Smooth muscle cell (in vitro differentiated cells): ENCODE data around the gene JAML. TPM values are rescaled to one million over a fixed set of nuclear protein-coding genes. Genes with fewer than 3 reads are reported as not detected.

Experiments used
- DNase-seq: peaks from one replicate; lab custom pipeline; 2025; ENCODE audit not compliant: unreplicated experiment; lab: John Stamatoyannopoulos, UW
- H2AFZ ChIP-seq: fragments of 200-600 bp; sonication (generic); 2 replicates; pipeline ENCODE4 v1.6.0; 2016; ENCODE audit warnings: antibody characterized with exemption, low read depth, mild to moderate bottlenecking
- H3F3A ChIP-seq: fragments of 200-600 bp; sonication (generic); 2 replicates; pipeline ENCODE4 v1.6.0; 2017; ENCODE audit warnings: antibody characterized with exemption, low read depth
- H3K27ac ChIP-seq: fragments of 200-600 bp; sonication (generic); 2 replicates; pipeline ENCODE4 v1.5.1; 2016; ENCODE audit warnings: low read depth, mild to moderate bottlenecking
- H3K27me3 ChIP-seq: fragments of 200-600 bp; sonication (generic); 2 replicates; pipeline ENCODE4 v1.6.1; 2016; ENCODE audit warnings: low read depth, mild to moderate bottlenecking
- H3K36me3 ChIP-seq: fragments of 200-600 bp; sonication (generic); 2 replicates; pipeline ENCODE4 v1.5.1; 2016; ENCODE audit warnings: low read depth
- H3K4me1 ChIP-seq: fragments of 200-600 bp; sonication (generic); 2 replicates; pipeline ENCODE4 v1.5.1; 2016; ENCODE audit warnings: low read depth
- H3K4me2 ChIP-seq: fragments of 200-600 bp; sonication (generic); 2 replicates; pipeline ENCODE4 v1.6.0; 2016; ENCODE audit warnings: mild to moderate bottlenecking
- H3K4me3 ChIP-seq: fragments of 200-600 bp; sonication (generic); 2 replicates; pipeline ENCODE4 v1.5.1; 2016; ENCODE audit warnings: mild to moderate bottlenecking
- H3K79me2 ChIP-seq: fragments of 200-600 bp; sonication (generic); 2 replicates; pipeline ENCODE4 v1.6.0; 2016; ENCODE audit warnings: low read depth, mild to moderate bottlenecking
- H3K9ac ChIP-seq: fragments of 200-600 bp; sonication (generic); 2 replicates; pipeline ENCODE4 v1.6.0; 2016; ENCODE audit warnings: low read depth
- H3K9me3 ChIP-seq: fragments of 200-600 bp; sonication (generic); replicated peaks from 2 replicates; pipeline ENCODE4 v1.5.1; 2016; ENCODE audit warnings: low read depth
- H4K20me1 ChIP-seq: fragments of 200-600 bp; sonication (generic); 2 replicates; pipeline ENCODE4 v1.6.0; 2016; ENCODE audit warnings: low read depth
- CTCF ChIP-seq: fragments of 200-600 bp; sonication (generic); IDR thresholded peaks from 2 replicates; pipeline ENCODE4 v1.5.1; 2017; ENCODE audit warnings: borderline replicate concordance, mild to moderate bottlenecking, antibody characterized with exemption; ENCODE audit not compliant: insufficient read depth, poor library complexity, severe bottlenecking
- WGBS: methylation state at CpG from one replicate; pipeline ENCODE4 v1.1.7; 2016; ENCODE audit warnings: low lambda C conversion rate; 5-methylcytosine and 5-hydroxymethylcytosine counted together
- polyA plus RNA-seq: library from polyadenylated mRNA; unstranded; fragments of >200 nt; fragmentation: Nextera tagmentation; extraction: Ambion mirVana; gene quantifications from 2 replicates; pipeline ENCODE4 v1.2.1, GENCODE V29; 2016
- total RNA-seq: library from RNA; depleted of rRNA; stranded (reverse); fragments of >200 nt; gene quantifications from 2 replicates; pipeline ENCODE4 v1.2.3, GENCODE V29; 2014

The JAML gene
- total and polyA plus RNA-seq, 2 experiments from 2014 or later = not detected

DNA sequence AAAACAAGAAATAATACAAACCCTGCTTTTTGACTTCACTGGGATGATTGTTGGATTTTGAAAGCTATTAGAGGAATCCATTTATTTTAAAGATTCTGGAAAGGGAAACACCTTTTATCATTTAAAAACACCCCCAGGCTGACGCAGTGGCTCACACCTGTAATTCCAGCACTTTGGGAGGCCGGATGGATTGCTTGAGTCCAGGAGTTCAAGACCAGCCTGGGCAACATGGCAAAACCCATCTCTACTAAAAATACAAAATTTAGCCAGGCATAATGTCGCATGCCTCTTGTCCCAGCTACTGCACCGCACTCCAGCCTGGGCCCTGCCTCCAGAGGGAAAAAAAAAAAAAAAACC is 48.1 kb downstream of the JAML start:
- Histone ChIP-seq H2AFZ (no peak overlapping the region), H3K27me3 (no peaks in the 10 kb centered on the region), H3K4me2 (no peak overlapping the region), H3K4me3 (no peak overlapping the region), H3F3A (peaks cover 8% of the 10 kb centered on the region), H3K79me2 (no peaks in the 10 kb centered on the region), H3K4me1 (peaks cover 10% of the 10 kb centered on the region), H3K9me3 (no peaks in the 10 kb centered on the region), H3K27ac (no peak overlapping the region), H3K9ac (no peak overlapping the region), H3K36me3 (no peaks in the 10 kb centered on the region), H4K20me1 (no peaks in the 10 kb centered on the region)
- WGBS = 89% methylated on average over 4 of the region's 4 CpGs
- no peak for DNase-seq
- TF ChIP-seq CTCF = no peak

- DNase-seq = no peak
- H2AFZ ChIP-seq = peak within 1 kb of the TSS; percentile 80
- H3K36me3 ChIP-seq = no peaks in the 10 kb centered on the region
- WGBS = 12% methylated on average over 14 of the region's 14 CpGs
- peaks cover 8% of the 10 kb centered on the region for H3F3A ChIP-seq
- H3K4me1 ChIP-seq = peaks cover 10% of the 10 kb centered on the region
- no peaks in the 10 kb centered on the region for H4K20me1 ChIP-seq
- peak within 1 kb of the TSS; percentile 47 for H3K4me3 ChIP-seq
- no peak within 1 kb of the TSS for H3K27ac ChIP-seq
- no peaks in the 10 kb centered on the region for H3K9me3 ChIP-seq
- H3K27me3 ChIP-seq = peaks cover 3% of the 10 kb centered on the region
- H3K4me2 ChIP-seq = peak within 1 kb of the TSS; percentile 85
- no peak within 1 kb of the TSS for H3K9ac ChIP-seq
- TF ChIP-seq CTCF = no peak
- no peaks in the 10 kb centered on the region for H3K79me2 ChIP-seq
Measured at GRCh38 chr11:118175993-118176777, 48.6 kb downstream of the JAML start, which contains the start of gene SCN2B. Gene SCN2B (minus strand): TSS chr11:118176639. CDS start chr11:118176431, 208 bp downstream.

GRCh38 chr11:118175031-118175992 is 49.5 kb downstream of the JAML start:
- TF ChIP-seq CTCF = no peak
- H3K79me2 ChIP-seq = no peaks in the 10 kb centered on the region
- H3K4me1 ChIP-seq = peaks cover 10% of the 10 kb centered on the region
- H3K27me3 ChIP-seq = peaks cover 12% of the 10 kb centered on the region
- H3F3A ChIP-seq = peaks cover 8% of the 10 kb centered on the region
- peak overlapping the region; percentile 47 for H3K4me3 ChIP-seq
- no peak overlapping the region for H3K9ac ChIP-seq
- 30% methylated on average over 13 of the region's 13 CpGs for WGBS
- DNase-seq = no peak
- peak overlapping the region; percentile 85 for H3K4me2 ChIP-seq
- no peaks in the 10 kb centered on the region for H3K36me3 ChIP-seq
- H2AFZ ChIP-seq = peak overlapping the region; percentile 80
- H3K9me3 ChIP-seq = no peaks in the 10 kb centered on the region
- H3K27ac ChIP-seq = no peak overlapping the region
- H4K20me1 ChIP-seq = no peaks in the 10 kb centered on the region
